LNCAP (cell line): ENCODE measurements around the gene EXD2.

Experiments
- CTCF ChIP-seq: fragments of 450-650 bp; IDR thresholded peaks from 2 replicates; pipeline ENCODE4 v1.5.1; 2017; ENCODE audit warnings: mild to moderate bottlenecking

EXD2 gene

GRCh38 chr14:69267492-69267891, 76.2 kb downstream of the EXD2 start:
- no peak for TF ChIP-seq CTCF

GRCh38 chr14:69268223-69268622, 76.9 kb downstream of the EXD2 start:
- no peak for TF ChIP-seq CTCF

GRCh38 chr14:69268763-69269162, 77.5 kb downstream of the EXD2 start:
- TF ChIP-seq CTCF: no peak

DNA sequence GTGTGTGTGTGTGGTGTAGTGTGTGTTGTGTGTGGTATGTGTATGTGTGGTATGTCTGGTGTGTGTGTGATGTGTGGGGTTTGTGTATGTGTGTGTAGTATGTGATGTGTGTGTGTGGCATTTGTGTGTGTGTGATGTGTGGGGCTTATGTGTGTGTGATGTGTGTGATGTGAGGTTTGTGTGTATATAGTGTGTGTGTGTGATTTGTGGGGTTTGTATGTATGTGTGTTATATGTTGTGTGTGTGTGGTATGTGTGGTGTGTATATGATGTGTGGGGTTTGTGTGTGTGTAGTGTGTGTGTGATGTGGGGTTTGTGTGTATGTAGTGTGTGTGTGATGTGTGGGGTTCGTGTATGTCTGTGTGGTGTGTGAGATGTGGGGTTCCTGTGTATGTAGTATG, 78.1 kb downstream of the EXD2 start:
- no peak for TF ChIP-seq CTCF

DNA sequence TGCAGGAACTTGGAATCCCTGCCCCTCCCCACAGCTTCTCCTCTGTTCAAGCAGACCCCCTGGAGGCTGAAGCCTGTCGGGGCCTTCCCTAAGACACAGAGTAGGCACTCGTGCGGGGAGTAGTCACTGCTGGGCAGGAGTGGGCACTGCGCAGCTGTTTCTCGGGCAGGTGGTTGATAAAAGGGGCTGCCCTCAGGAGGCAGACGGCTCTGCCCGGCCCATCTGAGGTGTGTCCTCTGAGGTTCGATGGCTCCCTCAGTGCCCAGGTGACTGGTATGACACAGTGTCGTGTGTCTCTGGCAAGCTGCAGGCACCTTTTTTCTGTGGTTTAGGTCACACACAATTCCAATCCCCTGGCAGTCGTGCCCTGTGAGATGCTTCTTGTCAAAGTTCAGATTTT, 78.8 kb downstream of the EXD2 start:
- no peak for TF ChIP-seq CTCF

GRCh38 chr14:69270795-69271708, 79.8 kb downstream of the EXD2 start:
- no peak for TF ChIP-seq CTCF

- TF ChIP-seq CTCF: no peak
These were observed 83.0 kb downstream of the EXD2 start for GRCh38 chr14:69274321-69274720.
